Upper lobe of right lung (tissue), 1 donor: Measurements from ENCODE around the gene TTC7B. TPM values are rescaled to one million over a fixed set of nuclear protein-coding genes. Genes with fewer than 3 reads are reported as not detected.
A peak's percentile ranks its signal among the peaks of the same experiment; 100 is the strongest.

Experiments used
- ATAC-seq: fragments of 200-7000 bp; cut with Tn5 transposase; one replicate; pipeline ENCODE4 v1.9.1; 2020; ENCODE audit warnings: mild to moderate bottlenecking, moderate library complexity
- DNase-seq: peaks from one replicate; pipeline ENCODE4 v3.0.0-alpha.2; 2020
- H3K27ac ChIP-seq: fragments of 200-600 bp; one replicate; pipeline ENCODE4 v1.8.0; 2022
- H3K27me3 ChIP-seq: fragments of 200-600 bp; one replicate; pipeline ENCODE4 v1.8.0; 2022; ENCODE audit warnings: mild to moderate bottlenecking
- H3K36me3 ChIP-seq: fragments of 200-600 bp; one replicate; pipeline ENCODE4 v1.8.0; 2022
- H3K4me1 ChIP-seq: fragments of 200-600 bp; one replicate; pipeline ENCODE4 v1.8.0; 2022
- H3K4me3 ChIP-seq: fragments of 200-600 bp; one replicate; pipeline ENCODE4 v1.8.0; 2022; ENCODE audit warnings: mild to moderate bottlenecking
- H3K9me3 ChIP-seq: fragments of 200-600 bp; one replicate; pipeline ENCODE4 v1.8.0; 2022
- intact Hi-C: fragments of 100-400 bp; cut with DNase I; formaldehyde crosslinking; loops from one replicate; pipeline ENCODE4 v1.11.0; 2022
- total RNA-seq: library from RNA; stranded (reverse); fragmentation: NEBNext Ultra II Directional; extraction: Animal tissue kit (Norgen Biotek cat#: 25700); gene quantifications from one replicate; pipeline ENCODE4 v1.2.1, GENCODE V29; 2021
- TF ChIP-seq, protein P1 (sequence below): fragments of 200-600 bp; IDR thresholded peaks from one replicate; pipeline ENCODE4 v1.8.0; 2022; ENCODE audit warnings: antibody characterized with exemption
- donor health status: DM: no; HTN: yes; CAD: no; lungs with severe emphysema.

TTC7B gene
- total RNA-seq, 1 donor from 2014 or later, result 41.5 TPM

DNA sequence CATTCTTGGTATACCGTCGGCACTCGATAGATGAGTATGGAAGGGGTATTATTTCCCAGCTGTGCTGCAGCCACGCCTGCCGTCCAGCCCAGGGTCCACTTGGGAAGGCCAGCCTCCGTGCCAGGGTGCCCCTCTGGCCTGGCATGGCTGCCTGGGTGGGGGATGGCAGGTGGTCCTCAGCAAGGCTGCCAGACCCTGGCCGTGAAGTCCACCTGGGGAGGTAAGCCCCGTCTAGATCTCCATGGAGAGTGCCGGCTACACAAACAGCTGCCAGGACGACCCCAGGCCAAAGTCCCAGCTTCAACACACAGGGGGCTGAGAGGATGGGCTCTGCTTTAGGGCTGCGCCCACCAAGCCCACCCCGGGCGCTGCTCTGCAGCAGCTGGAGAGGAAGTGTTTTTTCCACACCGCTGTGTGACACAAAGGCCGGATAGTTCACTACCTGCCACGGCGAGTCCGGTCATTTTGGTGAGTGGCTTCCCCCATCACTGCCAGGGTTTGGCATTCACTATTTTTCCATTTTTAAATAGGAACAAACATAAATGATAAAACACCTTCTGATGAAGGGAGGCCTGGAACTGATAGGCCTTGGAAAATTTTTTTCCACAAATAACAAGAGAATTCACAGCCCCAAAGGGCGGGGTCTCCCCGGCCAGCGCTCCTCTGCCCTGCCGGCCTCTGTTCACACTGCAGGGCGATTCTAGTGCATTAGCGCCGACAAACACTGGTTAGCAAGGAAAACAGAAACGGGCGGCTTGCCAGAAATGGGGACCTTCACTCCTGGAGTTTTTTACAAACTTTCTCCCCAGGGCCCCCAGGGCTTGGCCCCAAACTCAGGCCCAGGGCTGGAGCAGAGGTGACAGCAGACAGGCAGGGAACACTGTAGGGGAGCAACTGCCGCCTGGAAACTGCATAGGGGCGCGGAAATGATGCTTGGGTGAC, 257.9 kb downstream of the TTC7B start:
- DNase-seq (no peak), ATAC-seq (no peak)

DNA sequence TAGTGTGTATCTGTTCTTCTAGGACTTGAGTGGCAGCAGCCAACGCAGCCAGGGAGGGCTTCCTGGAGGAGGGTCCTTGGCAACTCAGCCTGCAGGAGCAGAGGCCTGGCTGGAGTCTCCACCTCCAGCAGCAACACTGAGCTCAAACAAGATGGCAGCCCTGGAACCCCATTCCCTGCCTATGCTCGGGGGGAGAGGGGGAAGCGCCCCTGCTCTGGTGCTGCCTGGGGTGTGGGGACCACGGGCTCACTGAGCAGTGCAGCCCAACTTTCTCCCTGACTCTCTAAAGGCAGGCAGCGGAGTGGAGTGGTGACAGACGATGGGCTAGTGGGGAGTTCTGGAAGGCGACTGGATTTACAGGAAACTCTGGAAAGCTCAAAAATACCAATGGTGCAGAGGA, 258.7 kb downstream of the TTC7B start:
- intact Hi-C loops, result no loop called here
- no peaks in the 10 kb centered on the region for H3K27me3 ChIP-seq
- no peak overlapping the region for H3K4me3 ChIP-seq
- no peak overlapping the region for H3K27ac ChIP-seq
- no peaks in the 10 kb centered on the region for H3K9me3 ChIP-seq
- H3K36me3 ChIP-seq, result no peaks in the 10 kb centered on the region
- peaks cover 13% of the 10 kb centered on the region for H3K4me1 ChIP-seq
- TF ChIP-seq, protein P1, sequence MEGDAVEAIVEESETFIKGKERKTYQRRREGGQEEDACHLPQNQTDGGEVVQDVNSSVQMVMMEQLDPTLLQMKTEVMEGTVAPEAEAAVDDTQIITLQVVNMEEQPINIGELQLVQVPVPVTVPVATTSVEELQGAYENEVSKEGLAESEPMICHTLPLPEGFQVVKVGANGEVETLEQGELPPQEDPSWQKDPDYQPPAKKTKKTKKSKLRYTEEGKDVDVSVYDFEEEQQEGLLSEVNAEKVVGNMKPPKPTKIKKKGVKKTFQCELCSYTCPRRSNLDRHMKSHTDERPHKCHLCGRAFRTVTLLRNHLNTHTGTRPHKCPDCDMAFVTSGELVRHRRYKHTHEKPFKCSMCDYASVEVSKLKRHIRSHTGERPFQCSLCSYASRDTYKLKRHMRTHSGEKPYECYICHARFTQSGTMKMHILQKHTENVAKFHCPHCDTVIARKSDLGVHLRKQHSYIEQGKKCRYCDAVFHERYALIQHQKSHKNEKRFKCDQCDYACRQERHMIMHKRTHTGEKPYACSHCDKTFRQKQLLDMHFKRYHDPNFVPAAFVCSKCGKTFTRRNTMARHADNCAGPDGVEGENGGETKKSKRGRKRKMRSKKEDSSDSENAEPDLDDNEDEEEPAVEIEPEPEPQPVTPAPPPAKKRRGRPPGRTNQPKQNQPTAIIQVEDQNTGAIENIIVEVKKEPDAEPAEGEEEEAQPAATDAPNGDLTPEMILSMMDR, result no peak
- DNase-seq (no peak), ATAC-seq (no peak)

More for the DNA sequence above, 257.9 kb downstream of the TTC7B start:
- H3K27me3 ChIP-seq, result no peaks in the 10 kb centered on the region
- H3K27ac ChIP-seq, result no peak overlapping the region
- no peaks in the 10 kb centered on the region for H3K36me3 ChIP-seq
- intact Hi-C loops, result no loop called here
- H3K4me3 ChIP-seq, result no peak overlapping the region
- peaks cover 13% of the 10 kb centered on the region for H3K4me1 ChIP-seq
- TF ChIP-seq, protein P1, result no peak
- H3K9me3 ChIP-seq, result no peaks in the 10 kb centered on the region

DNA sequence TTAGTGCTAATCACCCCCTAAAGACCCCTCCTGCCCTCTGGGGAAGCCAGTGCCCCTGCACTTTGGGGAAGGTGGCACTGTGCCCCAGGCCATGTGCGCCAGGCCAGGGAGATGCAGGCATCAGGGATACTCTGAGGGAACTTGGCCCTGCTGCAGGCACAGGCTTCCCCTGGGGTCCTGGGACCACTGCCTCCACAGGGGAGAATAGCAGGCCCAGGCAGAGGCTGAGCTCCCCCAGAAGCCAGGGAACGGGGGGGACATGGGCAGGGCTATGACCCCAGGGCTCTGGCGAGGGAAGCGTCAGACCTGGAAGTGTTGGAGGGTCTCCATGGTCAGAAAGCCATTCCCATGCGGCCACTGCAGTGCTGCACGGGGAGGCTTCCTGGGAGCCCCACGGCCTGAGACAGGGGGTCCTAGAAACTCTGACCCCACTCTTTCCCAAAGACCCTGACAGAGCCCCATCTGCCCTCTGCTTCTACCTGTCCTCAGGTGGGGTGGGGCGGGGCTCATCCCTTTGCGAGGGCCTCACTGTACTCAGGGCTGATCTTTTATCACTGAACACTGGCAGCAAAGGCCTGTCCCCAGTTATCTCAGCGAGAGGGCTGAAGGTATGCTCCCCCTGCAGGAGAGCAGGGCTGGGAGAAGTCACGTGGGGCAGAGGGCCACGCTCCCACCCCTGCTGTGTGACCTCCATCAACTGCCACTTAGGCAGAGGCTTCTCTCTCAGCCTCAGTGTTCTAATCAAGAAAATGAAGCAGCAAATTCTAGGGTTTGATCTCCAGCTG, 259.4 kb downstream of the TTC7B start:
- Histone ChIP-seq H3K27ac (no peak overlapping the region), H3K4me1 (peaks cover 13% of the 10 kb centered on the region)
- intact Hi-C loops, result no loop called here

DNA sequence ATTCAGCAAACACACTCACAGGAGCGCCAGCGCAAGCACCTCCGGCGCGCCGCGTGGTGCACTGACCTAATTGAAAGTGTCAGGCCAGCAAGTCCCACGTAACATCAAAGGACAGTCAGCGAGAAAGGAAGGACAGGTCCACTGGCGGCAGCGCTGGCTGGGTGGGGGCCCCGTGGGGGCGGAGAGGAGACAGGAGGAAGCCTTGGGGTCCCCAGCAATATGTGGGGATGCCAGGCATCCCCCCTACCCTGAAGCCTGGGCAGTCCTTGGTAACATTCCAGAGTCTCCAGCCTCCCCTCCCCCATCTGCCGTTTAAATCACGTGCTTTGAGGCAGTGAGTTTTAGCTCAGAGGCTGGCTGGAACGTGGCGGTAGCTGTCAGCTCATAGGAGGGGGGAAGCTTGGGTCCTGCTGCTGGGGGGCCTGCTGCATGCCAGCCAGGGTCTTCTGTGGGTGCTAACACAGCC, 260.2 kb downstream of the TTC7B start:
- Histone ChIP-seq H3K27ac (no peak overlapping the region), H3K4me1 (peaks cover 13% of the 10 kb centered on the region), H3K27me3 (no peaks in the 10 kb centered on the region), H3K4me3 (peak overlapping the region; percentile 31), H3K36me3 (no peaks in the 10 kb centered on the region), H3K9me3 (no peaks in the 10 kb centered on the region)
- intact Hi-C loops, result no loop called here
- TF ChIP-seq, protein P1, result no peak
- ATAC-seq, result peak; percentile 53
- no peak for DNase-seq

More for the DNA sequence above, 259.4 kb downstream of the TTC7B start:
- DNase-seq (no peak), ATAC-seq (no peak)
- TF ChIP-seq, protein P1, result no peak
- Histone ChIP-seq H3K27me3 (no peaks in the 10 kb centered on the region), H3K4me3 (no peak overlapping the region), H3K9me3 (no peaks in the 10 kb centered on the region), H3K36me3 (no peaks in the 10 kb centered on the region)

DNA sequence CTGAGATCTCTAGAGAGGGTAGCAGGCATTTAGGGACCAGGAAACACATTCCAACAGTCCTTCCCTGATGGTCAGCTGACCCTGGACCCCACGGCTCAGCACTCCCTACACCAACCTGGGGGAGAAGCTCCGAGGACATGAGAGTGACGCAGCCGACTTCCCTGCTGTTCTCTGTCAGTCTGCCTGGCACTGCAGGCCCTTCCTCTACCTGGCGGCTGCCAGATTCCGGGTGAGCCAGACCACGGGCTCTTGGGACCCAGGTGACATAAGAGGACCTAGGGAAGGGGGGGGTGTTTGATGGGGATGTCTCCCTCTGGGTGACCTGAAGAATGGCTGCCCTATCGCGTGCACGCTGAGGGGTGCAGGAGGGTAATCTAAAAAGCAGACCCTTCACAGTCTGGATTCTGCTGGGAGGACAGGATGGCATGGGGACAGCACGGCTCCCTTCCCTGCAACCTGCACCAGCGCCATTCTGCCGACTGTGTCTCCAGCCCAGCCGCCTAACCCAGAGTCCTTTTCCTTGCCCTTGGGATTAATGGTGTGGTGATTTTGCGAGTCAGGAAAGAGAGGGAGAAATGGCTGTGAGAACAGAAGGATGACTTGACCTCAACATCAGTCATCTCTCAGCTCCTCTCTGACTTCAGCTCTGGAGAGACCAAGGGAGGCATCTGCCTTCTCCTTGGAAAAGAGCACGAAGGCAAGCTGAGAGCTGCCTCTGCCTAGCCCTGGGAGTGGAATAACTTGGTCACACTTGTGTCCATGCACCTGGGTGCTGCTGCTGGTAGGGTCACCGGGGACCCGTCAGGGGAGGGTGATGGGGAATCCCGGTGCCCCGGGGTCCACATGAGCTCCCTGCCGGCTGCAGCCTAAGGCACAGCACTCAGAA, 260.9 kb downstream of the TTC7B start:
- DNase-seq (no peak), ATAC-seq (no peak)
- Histone ChIP-seq H3K27me3 (no peaks in the 10 kb centered on the region), H3K9me3 (no peaks in the 10 kb centered on the region), H3K27ac (no peak overlapping the region), H3K36me3 (no peaks in the 10 kb centered on the region), H3K4me1 (peaks cover 13% of the 10 kb centered on the region), H3K4me3 (peak overlapping the region; percentile 31)
- TF ChIP-seq, protein P1, result no peak
- intact Hi-C loops, result no loop called here
